GM04504 (cell line): Measurements from ENCODE around the gene B4GALT5.
"Not testable (repeated sequence)": the region's sequence is repeated elsewhere in the genome, so short reads cannot be mapped to it uniquely, and the experiment has no call there.

Source experiments
- DNase-seq: peaks from one replicate; pipeline ENCODE4 v3.0.0-alpha.2; 2012; ENCODE audit warnings: low read depth

B4GALT5 gene

DNA sequence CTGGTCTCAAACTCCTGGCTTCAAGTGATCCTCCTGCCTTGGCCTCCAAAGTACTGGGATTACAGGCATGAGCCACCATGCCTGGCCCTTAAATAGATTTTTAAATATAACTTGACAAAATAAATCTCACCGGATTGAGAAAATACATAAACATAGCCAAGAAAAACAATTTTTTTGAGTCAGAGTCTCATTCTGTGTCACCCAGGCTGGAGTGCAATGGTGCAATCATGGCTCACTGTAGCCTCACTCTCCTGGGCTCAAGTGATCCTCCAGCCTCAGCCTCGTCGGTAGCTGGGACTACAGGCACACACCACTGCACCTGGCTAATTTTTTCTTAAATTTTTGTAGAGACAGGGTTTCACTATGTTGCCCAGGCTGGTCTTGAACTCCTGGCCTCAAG, 85.4 kb downstream of the B4GALT5 start:
- DNase-seq, result not testable (repeated sequence)

GRCh38 chr20:49627329-49627761, 86.3 kb downstream of the B4GALT5 start:
- no peak for DNase-seq

- not testable (repeated sequence) for DNase-seq
Measured at GRCh38 chr20:49624988-49625387, 88.7 kb downstream of the B4GALT5 start.

- DNase-seq, result no peak
Measured at GRCh38 chr20:49624317-49624716, 89.4 kb downstream of the B4GALT5 start.

DNA sequence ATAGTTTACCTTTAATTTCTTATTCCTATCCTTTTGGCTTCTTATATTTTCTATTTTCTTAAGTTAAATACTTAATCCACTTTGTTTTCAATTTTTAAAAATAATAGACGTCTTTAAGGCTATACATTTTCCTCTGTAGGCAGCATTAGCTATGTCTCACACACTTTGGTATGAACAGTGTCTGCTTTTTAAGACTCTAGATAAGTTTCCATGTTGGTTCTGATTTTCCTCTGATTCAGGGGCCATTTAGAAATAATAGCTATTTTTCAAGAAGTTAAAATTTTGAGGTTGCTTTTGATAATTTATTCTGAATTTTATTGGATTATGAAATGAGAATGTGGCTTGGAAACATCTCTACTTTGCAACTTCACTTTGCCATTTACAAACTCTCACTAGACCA, 91.4 kb downstream of the B4GALT5 start:
- DNase-seq, result no peak

GRCh38 chr20:49620364-49621240, 93.1 kb downstream of the B4GALT5 start:
- DNase-seq, result no peak

GRCh38 chr20:49619113-49620048, 94.3 kb downstream of the B4GALT5 start:
- DNase-seq, result no peak

DNA sequence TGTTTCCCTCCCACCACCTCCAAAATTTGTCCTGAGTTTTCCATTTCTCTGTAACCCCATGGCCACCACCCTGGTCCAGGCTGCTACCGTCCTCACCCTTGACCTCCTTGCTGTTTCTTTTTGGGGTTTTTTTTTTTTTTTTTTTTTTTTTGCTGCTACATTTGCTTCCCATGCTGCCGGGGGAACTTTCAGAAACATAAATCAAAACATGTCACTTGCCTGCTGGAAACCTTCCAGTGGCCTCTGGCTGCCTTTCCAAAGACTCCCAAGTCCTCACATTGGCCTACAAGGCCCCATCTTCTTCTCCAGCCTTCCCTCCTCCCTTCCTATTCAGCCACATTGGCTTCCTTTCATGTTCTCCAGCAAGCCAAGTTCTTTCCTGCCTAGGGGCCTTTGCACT, 95.4 kb downstream of the B4GALT5 start:
- DNase-seq, result no peak

DNA sequence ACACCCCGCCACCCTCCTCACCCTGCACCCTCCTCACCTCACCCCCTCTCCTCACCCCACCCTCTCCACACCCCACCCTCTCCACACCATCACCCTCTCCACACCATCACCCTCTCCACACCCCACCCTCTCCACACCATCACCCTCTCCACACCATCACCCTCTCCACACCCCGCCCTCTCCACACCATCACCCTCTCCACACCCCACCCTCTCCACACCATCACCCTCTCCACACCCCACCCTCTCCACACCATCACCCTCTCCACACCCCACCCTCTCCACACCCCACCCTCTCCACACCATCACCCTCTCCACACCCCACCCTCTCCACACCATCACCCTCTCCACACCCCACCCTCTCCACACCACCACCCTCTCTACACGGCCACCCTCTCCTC, 96.3 kb downstream of the B4GALT5 start:
- DNase-seq, result not testable (repeated sequence)

DNA sequence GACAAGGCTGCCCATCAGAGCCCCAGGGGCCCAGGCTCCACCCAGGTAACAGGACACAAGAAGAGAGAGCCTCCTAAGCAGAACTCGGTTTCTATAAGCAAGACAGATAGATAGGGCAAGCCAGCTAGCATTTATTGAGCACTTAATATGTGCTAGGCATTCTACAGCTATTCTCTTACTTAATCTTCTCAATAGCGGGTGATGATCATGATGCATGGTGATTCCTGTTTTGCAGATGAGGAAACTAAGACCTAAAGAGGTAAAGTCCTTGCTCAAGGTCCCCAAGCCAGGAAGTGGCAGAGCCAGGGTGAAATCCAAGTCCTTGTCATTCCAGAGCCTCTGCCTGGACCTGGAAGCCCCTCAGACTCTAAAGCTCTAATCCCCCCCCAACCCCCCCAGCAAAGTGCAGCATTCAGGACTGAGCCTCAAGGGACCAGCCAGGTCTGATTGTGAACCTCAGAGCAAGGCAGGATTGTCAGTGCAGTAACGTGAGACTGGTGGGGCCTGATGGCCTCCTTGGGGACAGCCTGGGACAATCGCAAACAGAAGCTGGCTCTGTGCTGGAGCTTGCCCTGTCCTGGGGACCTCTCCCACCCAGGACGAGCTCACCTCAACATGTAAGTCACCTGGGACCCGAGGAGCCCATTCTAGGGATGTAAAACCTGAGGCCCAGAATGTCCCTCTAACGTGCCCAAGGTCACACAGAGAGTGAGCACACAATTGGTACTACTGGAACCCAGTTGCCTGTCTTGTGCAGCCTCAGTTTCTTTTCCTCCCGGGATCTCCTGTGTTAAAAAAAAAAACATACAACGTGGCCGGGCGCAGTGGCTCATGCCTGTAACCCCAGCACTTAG, 97.3 kb downstream of the B4GALT5 start:
- no peak for DNase-seq

DNA sequence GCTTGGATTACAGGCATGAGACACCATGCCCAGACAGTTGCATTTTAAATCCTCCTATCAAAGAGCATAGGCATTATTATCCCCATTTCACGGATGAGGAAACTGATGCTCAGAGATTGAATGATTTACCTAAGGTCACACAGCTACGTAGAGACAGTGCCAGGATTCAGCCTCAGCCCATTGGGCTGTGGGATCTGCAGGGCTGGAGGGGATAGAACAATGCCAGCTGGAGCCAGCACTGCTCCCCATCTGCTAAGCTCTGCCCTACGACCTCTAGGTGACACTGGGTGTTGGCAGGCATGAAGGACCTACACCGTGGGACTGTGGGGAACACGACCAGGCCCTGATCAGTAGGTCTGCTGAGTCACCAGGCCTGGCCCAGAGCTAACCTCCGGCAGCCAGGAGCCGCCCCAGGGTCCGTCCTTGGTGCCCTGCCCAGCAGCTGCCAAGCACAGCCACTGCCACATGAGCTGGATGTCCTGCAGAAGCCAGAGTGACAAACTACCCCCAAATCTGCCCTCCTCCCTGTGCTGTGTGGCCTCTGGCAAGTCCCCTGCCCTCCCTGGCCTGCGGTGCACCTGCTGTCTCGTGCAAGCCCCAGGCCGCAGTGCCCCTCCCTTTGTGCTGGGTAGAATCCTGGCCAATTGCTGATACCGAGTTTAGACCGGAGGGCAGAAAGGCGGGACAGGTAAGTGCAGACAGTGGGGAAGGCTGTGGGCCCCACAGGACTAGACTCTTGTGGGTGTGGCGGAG, 98.1 kb downstream of the B4GALT5 start:
- no peak for DNase-seq

DNA sequence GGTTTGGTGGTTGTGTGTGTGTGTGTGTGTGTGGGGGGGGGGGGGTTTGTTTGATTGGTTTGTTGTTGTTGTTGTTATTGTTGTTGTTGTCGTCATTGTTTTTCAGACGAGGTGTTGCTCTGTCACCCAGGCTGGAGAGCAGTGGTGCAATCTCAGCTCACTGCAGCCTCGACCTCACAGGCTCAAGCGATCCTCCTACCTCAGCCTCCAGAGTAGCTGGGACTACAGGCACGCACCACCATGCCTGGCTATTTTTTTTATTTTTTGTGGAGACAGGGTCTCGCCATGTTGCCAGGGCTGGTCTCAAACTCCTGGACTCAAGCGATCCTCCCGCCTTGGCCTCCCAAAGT, 98.7 kb downstream of the B4GALT5 start:
- DNase-seq, result not testable (repeated sequence)

- DNase-seq, result no peak
Measured at GRCh38 chr20:49614338-49615050, 99.2 kb downstream of the B4GALT5 start.

GRCh38 chr20:49612127-49612738, 101.4 kb downstream of the B4GALT5 start:
- DNase-seq, result no peak

- DNase-seq, result not testable (repeated sequence)
Measured at GRCh38 chr20:49611539-49612126, 102.0 kb downstream of the B4GALT5 start.

DNA sequence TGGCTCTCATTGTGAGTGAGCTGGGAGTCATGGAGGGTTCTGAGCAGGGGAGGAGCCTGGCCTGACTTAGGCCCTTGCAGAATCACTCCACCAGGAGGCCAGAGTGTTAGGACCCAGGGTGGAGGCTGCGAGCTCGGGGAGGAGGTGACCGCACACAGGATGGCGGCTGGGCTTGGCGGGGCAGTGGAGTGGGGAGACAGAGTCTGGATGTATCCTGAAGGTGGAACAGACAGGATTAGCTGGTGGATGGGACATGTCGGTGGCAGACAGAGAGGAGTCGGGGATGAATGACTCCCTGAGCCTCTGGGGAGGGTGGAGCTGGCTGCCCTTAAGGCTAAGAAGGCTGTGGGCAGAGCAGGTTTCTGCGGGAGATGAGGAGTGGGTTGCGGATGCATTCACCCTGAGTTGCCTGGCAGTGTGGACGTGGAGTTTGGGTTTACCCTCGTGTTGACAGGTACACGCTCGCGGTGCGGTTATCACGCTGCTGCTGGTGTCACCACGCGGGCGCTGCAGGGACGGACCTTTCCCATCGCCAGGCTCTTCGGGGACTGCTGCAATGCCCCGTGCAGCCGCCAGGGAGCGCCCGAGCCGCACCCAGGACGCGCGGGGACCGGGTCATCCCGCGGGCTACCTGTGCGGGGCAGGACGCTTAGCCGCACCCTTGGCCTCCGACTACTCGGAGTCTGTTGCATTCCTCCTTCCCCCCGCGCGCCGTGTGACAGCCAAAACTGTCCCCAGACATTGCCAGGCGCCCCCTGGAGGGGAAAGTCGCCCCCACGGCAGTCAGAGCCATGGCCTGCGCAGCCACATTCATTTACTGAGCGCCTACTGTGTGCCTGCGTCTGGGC, 102.8 kb downstream of the B4GALT5 start:
- DNase-seq, result no peak

- no peak for DNase-seq
Measured at GRCh38 chr20:49608752-49609670, 104.7 kb downstream of the B4GALT5 start.

- no peak for DNase-seq
Measured at GRCh38 chr20:49607568-49607967, 106.1 kb downstream of the B4GALT5 start.
